HG03060 (cell line): ENCODE data around the gene ASPG.

ENCODE experiments used
- ATAC-seq: cut with Tn5 transposase; IDR thresholded peaks from one replicate; pipeline ENCODE4 v1.9.1; 2021; ENCODE audit warnings: low read depth, moderate number of reproducible peaks; ENCODE audit not compliant: unreplicated experiment

ASPG gene

DNA sequence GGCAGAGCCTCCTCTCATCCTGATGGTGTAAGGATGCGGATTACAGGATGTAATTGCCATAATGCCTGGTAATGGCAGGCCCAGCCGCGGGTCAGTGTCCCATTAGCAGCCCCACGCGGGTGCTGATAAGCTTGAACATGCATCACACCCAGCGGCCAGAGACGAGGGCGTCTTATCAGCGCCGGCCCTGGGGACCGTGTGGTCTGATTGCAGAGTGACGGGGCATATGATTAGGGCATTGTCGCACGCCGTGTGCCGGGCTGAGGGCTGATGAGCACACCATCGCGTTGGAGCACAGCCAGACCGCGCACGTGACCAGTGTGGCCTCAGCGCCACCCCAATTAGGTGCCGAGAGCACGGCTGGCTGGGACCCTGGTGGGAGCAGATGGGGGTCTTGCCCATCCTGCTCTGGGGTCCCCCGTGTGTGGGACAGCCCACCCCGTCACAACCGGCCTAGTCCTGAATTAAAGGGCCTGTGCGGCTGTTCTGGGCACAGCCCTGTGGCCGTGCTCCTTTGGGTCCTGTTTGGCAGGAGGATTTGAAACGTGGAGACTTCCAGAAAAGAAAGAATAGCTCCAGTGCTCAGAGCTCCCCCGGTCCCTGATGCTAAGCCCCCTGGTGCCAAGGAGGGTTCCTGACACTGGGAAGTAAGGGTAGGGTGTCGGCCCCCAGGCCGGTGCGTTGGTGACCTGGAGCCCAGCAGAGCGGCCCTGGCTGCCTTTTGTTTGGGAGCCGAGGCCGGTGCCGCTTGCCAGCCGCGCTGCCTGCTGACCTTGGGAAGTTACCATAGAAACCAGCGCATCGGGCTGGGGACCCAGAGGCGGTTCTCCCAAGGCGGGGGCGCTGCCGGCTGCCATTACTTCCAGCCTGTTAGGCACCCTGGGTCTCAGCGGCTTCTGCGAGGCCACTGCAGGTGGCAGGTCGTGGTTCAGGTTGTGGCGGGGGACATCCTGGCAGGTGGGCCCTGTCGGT lies 73.6 kb downstream of the ASPG start:
- no peak for ATAC-seq

DNA sequence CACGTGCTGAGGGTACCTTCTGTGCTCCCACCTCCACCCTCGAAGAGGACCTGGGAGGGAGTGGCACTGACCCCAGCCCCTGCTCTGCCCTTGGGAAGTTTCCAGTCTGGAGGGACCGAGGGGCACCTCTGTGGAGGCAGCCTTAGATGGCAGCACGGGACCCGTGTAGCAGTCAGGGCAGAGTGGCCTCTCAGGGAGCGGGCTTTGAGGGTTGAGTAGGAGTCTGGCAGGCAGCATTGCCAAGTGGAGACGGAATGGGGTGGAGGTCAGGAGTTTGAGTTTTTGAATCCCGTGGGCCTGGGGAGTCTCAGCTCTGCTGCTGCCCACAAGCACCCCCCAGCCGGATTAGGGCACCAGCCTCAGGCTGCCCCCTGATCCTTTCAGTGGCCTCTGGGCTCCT lies 74.5 kb downstream of the ASPG start:
- no peak for ATAC-seq

DNA sequence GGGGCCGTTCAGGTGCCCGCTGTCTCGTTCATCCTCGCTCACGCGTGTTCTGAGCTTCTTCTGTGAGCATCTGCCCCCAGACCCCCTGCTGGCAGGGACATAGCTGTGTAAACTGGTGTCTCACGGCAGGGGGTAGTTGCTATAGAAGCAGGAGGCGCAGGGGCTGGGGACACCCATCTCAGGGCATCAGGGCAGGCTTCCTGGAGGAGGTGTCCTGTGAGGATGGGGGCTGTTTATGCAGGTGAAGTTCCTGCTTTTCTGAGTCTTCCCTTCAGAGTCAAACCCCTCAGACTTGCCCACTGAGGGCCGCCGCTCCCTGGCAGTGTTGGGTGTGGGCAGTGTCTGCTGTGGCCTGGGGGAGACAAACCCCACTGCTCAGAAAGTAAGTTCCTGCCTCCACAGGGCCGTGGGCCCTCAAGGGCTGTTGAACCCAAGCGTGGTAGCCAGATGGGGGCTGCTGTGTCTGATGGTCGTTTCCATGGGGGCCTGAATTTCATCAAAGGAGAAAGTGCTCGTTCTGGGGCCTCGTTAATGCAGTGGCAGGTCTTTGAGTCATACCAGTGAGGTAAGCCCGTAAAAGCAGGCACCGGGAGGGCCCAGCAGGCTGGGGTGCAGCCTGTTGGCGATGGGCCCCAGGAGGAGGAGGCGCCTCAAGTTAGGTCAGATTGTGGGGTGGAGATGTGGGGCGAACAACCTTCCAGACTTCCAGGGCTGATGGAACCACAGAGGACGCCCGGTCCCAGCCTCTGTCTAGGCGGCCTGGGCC lies 76.3 kb downstream of the ASPG start:
- no peak for ATAC-seq

GRCh38 chr14:104162495-104162894 lies 77.0 kb downstream of the ASPG start:
- ATAC-seq, result no peak

DNA sequence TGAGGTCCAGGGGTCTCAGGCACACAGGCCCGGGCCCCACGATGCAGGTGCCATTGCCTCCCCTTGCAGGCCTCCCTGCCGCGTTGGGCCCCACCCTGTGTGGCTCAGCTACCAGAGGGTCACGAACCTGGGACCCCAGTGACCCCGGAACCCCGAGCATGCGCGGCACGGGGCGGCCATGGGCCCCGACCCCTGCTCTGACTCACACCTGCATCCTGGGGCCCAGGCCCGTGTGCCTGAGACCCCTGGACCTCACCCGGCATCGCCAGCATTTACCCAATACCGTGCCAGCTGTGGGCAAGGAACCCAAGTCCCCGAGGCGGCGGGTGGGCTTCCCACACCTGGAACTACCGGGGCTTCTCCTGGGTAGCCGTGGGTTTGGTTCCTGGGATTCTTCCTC lies 78.0 kb downstream of the ASPG start:
- ATAC-seq, result no peak

DNA sequence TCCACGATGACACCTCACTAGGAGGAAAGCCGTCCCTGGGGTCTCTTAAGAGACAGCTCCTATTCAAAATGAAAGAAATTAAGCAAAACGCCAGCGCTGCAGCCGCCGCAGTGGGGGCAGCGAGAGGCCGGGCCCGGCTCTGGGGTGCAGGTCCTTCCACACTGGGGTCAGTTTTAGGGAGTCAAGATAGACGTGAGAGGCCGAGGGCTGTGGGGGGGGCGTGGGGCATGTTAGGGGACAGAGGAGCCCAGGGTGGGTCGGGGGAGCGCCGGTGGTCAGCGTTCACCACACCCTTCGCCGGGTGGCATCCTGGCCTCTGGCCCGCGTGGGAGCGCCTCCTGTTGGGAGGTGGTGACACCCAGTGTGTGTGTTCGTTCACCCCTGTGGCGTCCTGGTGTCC lies 78.5 kb downstream of the ASPG start:
- ATAC-seq, result no peak

- ATAC-seq, result no peak
Observed at GRCh38 chr14:104164512-104164911, 79.0 kb downstream of the ASPG start.
